Motor neuron (in vitro differentiated cells): ENCODE results near the gene EPOP. TPM values are rescaled to one million over a fixed set of nuclear protein-coding genes. Genes with fewer than 3 reads are reported as not detected.

Experiments used
- ATAC-seq, 8 experiments: fragments of 200-7000 bp; cut with Tn5 transposase; replicated peaks in 6 of 8; 2 replicates each; pipeline ENCODE4 v1.8.0; 2021; ENCODE audit warnings: mild to moderate bottlenecking in 8 of 8, moderate library complexity in 8 of 8
- H3K27ac ChIP-seq, 2 donors: fragments of 250-450 bp; sonication (Bioruptor Pico); 2 replicates each; pipeline ENCODE4 v1.9.0; 2021; ENCODE audit warnings: antibody characterized with exemption in 2 of 2, mild to moderate bottlenecking in 2 of 2, moderate library complexity in 1 of 2
- H3K4me1 ChIP-seq, 2 donors: fragments of 250-450 bp; sonication (Bioruptor Pico); replicated peaks in 1 of 2; 2 replicates each; pipeline ENCODE4 v1.6.1; 2021; ENCODE audit warnings: antibody characterized with exemption in 2 of 2, mild to moderate bottlenecking in 2 of 2, moderate library complexity in 1 of 2
- H3K4me3 ChIP-seq, 5 donors: fragments of 250-450 bp; sonication (Bioruptor Pico); 2 replicates each; pipeline ENCODE4 v1.9.0; 2021; ENCODE audit warnings: antibody characterized with exemption in 5 of 5, mild to moderate bottlenecking in 5 of 5, moderate library complexity in 4 of 5
- WGBS, 10 experiments: fragments of 450-650 bp; shearing (Covaris generic); methylation state at CpG; one replicate each; pipeline ENCODE4 v1.0.0; 2022; 5-methylcytosine and 5-hydroxymethylcytosine counted together
- in situ Hi-C, 9 experiments: fragments of 400-800 bp; cut with MboI; loops; one replicate each; pipeline ENCODE4 v1.15.0; 2021; ENCODE audit warnings: low sequenced_read_pairs in 9 of 9, low pct_unique_long_range_greater_than_20kb in 2 of 9; ENCODE audit not compliant: unreplicated experiment in 9 of 9
- total RNA-seq, 8 experiments: library from RNA; unstranded; fragments of 300-600 nt; gene quantifications; 2 replicates each; pipeline versions ENCODE4 v1.2.3 to v1.2.4, GENCODE V29; 2022

EPOP gene
- 1 to 10 TPM in 6 of 8 experiments, under 1 TPM in 2; 0.60 to 8.8 (median 1.4) TPM for total RNA-seq

- Histone ChIP-seq H3K4me1 (peaks cover 3 to 9% of the 10 kb centered on the region in 2 donors), H3K27ac (no peak within 1 kb of the TSS), H3K4me3 (peak within 1 kb of the TSS; percentile 32 to 48 (median 42))
- in situ Hi-C loops = loop anchor here in 4 of 9 experiments (25.0 kb wide), 3 partner anchors 113 to 163 kb away; no protein-coding TSS in a partner anchor
- peak; percentile 84 to 90 (median 86) for ATAC-seq
- 8 to 100% (median 33%) methylated on average over 1 to 16 of the region's 80 CpGs; no CpG with 5 or more reads in 1 of the 10 experiments for WGBS, 10 experiments
Observed at GRCh38 chr17:38674749-38675615, at the start of gene EPOP. Gene EPOP, minus strand, starts transcription at chr17:38674957. Its CDS starts 462 bp downstream, at chr17:38674495.

GRCh38 chr17:38721802-38722201 is 47.0 kb upstream of the EPOP start:
- 50% methylated on average over 2 of the region's 16 CpGs; no CpG with 5 or more reads in 9 of the 10 experiments for WGBS, 10 experiments
- ATAC-seq = no peak

GRCh38 chr17:38720941-38721340 is 46.2 kb upstream of the EPOP start:
- no peak for ATAC-seq
- in situ Hi-C loops = no loop called here
- Histone ChIP-seq H3K27ac (no peak overlapping the region), H3K4me1 (peaks cover 12 to 14% of the 10 kb centered on the region in 2 donors), H3K4me3 (no peak overlapping the region)
- 72 to 100% (median 83%) methylated on average over 1 to 5 of the region's 6 CpGs; no CpG with 5 or more reads in 3 of the 10 experiments for WGBS, 10 experiments

More at GRCh38 chr17:38721802-38722201, 47.0 kb upstream of the EPOP start:
- no peak overlapping the region for H3K4me3 ChIP-seq
- H3K4me1 ChIP-seq = peaks cover 12 to 14% of the 10 kb centered on the region in 2 donors
- in situ Hi-C loops = no loop called here
- H3K27ac ChIP-seq = no peak overlapping the region

GRCh38 chr17:38719943-38720641 is 45.3 kb upstream of the EPOP start:
- Histone ChIP-seq H3K4me1 (peaks cover 12 to 14% of the 10 kb centered on the region in 2 donors), H3K27ac (peak overlapping the region in 1 of 2 donors; percentile 13), H3K4me3 (no peak overlapping the region)
- WGBS, 10 experiments = 18 to 20% methylated on average over 2 of the region's 39 CpGs; no CpG with 5 or more reads in 8 of the 10 experiments
- peak in 5 of 8 experiments; percentile 5 to 54 (median 50) for ATAC-seq
- in situ Hi-C loops = no loop called here

- no peak overlapping the region for H3K27ac ChIP-seq
- ATAC-seq = peak in 4 of 8 experiments; percentile 5 to 21 (median 12)
- no peak overlapping the region for H3K4me3 ChIP-seq
- peaks cover 12 to 14% of the 10 kb centered on the region in 2 donors for H3K4me1 ChIP-seq
- in situ Hi-C loops = no loop called here
- WGBS, 10 experiments = 0 to 100% (median 22%) methylated on average over 1 to 3 of the region's 29 CpGs; no CpG with 5 or more reads in 5 of the 10 experiments
Observed at GRCh38 chr17:38719289-38719942, 44.7 kb upstream of the EPOP start.

GRCh38 chr17:38717139-38717745 is 42.5 kb upstream of the EPOP start:
- in situ Hi-C loops = no loop called here
- Histone ChIP-seq H3K27ac (no peak overlapping the region), H3K4me3 (no peak overlapping the region), H3K4me1 (peaks cover 12 to 14% of the 10 kb centered on the region in 2 donors)
- WGBS, 10 experiments = 80 to 92% methylated on average over 2 of the region's 12 CpGs; no CpG with 5 or more reads in 8 of the 10 experiments
- ATAC-seq = no peak

- H3K4me3 ChIP-seq = no peak overlapping the region
- no peak overlapping the region for H3K27ac ChIP-seq
- WGBS, 10 experiments = 80 to 86% methylated on average over 1 to 8 of the region's 18 CpGs; no CpG with 5 or more reads in 8 of the 10 experiments
- in situ Hi-C loops = no loop called here
- peaks cover 12 to 13% of the 10 kb centered on the region in 2 donors for H3K4me1 ChIP-seq
- ATAC-seq = no peak
Observed at GRCh38 chr17:38716368-38717005, 41.7 kb upstream of the EPOP start.

GRCh38 chr17:38715216-38715943 is 40.6 kb upstream of the EPOP start:
- no peak for ATAC-seq
- in situ Hi-C loops = no loop called here
- Histone ChIP-seq H3K27ac (no peak overlapping the region), H3K4me1 (peaks cover 2 to 10% of the 10 kb centered on the region in 2 donors), H3K4me3 (no peak overlapping the region)
- WGBS, 10 experiments = 17 to 100% (median 83%) methylated on average over 1 to 5 of the region's 9 CpGs

- peak in 1 of 8 experiments; percentile 68 for ATAC-seq
- 40 to 100% (median 80%) methylated on average over 1 to 7 of the region's 11 CpGs; no CpG with 5 or more reads in 5 of the 10 experiments for WGBS, 10 experiments
- in situ Hi-C loops = no loop called here
- Histone ChIP-seq H3K27ac (no peak overlapping the region), H3K4me1 (no peaks in the 10 kb centered on the region), H3K4me3 (no peak overlapping the region)
Observed at GRCh38 chr17:38713456-38714075, 38.8 kb upstream of the EPOP start.

GRCh38 chr17:38712593-38712992 is 37.8 kb upstream of the EPOP start:
- ATAC-seq = no peak
- in situ Hi-C loops = no loop called here
- WGBS, 10 experiments = no CpG with 5 or more reads among the region's 10 CpGs
- Histone ChIP-seq H3K4me3 (no peak overlapping the region), H3K27ac (no peak overlapping the region), H3K4me1 (no peaks in the 10 kb centered on the region)
